ENCODE measurements around the gene PLK2.

DNA sequence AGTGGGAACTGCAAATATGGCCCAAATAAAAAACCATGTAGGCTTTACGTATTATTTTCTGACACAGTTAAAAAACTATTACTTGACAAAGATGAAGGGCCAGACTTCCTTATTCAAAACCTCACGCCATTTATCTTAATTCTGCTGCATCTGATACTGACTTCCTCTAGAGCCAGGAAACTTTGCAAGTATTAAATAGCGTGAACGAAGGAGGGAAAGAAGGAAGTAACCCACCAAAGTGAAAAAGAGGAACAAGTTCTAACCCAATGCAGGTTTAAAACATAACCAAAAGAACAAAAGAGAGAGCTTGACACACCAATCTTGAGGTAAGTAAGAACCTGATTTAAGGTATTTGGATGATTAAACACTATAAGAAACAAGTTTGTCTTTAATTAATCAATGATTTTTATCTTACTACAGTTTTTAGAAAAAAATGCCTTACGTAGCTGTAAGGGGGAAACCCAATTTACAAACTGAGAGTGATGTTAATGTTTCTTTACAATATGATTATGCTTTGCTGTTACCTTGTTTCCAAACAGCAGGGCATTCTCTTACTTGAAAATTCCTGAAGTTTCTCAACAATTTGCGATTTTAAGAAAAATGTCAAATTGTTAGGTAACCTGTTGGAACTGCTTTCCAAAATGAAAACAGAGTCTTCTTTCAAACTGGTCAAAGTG lies 31.5 kb upstream of the PLK2 start, which contains the start of gene GAPT:
- TF ChIP-seq EZH2 (IDR thresholded peaks at IDR 0.05): no peak
- no peak for TF ChIP-seq POLR2AphosphoS5 (IDR thresholded peaks at IDR 0.05; ENCODE audit: borderline replicate concordance, low read depth, low read length)

All from SK-N-MC (cell line).